GM21717 (cell line): Measurements from ENCODE around the gene MYO1D.
"Not testable (repeated sequence)": the region's sequence is repeated elsewhere in the genome, so short reads cannot be mapped to it uniquely, and the experiment has no call there.

Experiments used
- ATAC-seq: cut with Tn5 transposase; IDR thresholded peaks from one replicate; pipeline ENCODE4 v1.9.1; 2021; ENCODE audit warnings: mild to moderate bottlenecking, moderate library complexity; ENCODE audit not compliant: unreplicated experiment

MYO1D gene

DNA sequence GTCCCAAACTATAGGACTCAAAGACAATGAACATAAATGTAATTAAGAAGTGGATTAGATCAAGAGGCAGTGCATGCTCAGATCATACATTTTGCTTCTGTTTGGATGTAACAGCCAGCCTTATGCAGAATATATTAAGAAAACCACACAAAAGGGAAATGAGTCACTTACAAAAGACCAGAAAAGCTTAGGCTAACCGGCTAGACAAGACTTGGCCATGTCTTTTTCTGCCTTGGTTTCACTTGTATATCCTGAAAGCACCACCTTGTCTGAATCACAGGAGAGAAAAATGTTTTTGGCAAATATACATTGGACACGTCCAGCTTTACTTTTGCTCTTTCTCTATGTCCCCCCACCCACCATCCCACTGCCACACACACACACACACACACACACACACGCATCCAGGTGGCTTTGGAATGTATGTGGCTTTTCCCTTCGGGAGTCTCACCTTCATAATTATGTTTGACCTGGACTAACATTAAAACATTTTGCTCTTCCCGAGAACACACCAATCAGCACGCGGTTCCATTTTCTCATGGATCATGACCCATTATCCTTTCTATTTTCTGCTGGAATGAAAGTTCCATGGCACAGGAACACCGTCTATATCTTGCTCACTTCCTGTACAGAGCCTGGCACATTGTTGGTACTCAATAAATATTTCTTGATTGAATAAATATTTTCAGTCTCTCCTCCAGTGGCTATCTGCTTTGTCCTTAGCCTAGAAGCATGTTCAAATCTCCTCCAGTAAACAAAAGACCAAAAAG, 325.6 kb downstream of the MYO1D start:
- no peak for ATAC-seq

DNA sequence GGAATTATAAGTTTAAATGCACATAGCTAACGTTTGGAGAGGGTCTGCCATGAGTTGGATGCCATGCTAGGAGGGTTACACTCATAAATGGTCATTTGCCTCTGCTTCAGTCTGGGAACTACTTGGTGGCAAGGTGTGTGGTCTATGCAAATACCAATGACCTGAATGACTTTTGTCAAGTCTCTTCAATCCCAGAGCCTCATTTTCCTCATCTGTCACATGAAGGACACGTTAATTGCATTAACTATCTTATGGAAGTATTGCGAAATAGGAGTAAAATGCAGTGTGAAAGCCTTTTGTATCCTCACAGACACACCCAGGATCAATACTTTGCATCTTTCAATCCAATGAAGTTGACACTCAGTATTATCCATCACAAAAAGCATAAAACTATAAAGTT, 327.4 kb downstream of the MYO1D start:
- no peak for ATAC-seq

DNA sequence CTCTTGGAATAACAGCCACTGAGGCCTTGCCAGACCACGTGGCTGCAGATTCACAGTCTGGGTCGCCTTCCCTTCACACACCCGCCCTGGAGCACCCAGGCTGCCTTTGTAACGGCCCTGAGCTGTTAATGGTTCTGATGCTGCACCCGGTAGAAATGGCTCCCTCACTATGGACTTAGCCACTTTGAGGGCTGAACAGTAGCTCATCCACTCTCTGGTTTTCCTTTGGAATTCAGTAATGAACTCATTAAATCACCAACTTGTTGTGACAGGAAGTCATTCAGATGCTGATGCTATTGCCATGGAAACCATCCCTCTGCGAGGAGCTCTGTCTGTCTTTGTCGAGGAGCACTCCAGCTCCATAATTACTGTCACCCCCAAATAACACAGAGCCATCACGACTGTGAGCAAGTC, 330.9 kb downstream of the MYO1D start:
- no peak for ATAC-seq

DNA sequence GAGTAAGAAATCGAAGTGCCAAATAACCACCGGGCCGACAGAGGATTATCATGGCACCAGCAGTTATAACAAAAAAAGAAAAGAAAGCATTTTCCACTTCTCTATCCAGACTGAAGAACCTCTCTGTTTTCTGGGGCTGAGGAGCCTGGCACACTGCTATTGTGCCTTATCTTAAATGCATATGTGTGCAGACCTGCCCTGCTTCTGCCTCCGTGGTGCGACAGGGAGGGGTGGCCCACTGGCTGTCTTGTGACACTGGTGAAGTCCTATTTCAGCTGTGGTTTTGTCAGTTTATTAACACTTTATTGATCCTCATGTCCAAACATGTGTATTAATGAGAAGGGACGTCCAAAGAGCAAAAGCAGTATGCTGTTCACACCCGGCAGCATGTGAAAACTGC, 334.7 kb downstream of the MYO1D start:
- no peak for ATAC-seq

DNA sequence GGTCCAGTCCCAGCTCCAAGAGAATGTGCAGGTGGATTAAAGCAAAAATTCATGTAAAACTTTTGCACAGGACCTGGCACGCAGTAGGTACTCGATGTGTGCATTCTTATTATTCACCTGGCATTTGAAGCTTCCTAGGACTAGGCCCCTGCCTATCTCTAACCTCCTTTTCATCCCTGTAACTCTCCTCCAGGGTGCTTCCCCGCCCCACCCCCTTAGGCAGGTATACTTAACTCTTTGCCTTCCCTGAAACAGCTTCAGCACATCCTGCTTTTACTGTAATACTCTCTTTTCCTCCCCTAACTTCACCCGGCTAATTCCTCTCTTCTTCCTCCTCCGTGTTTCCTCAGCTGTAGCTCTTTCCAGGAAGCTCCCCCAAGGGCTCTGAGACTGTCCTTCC, 335.3 kb downstream of the MYO1D start:
- ATAC-seq = no peak

DNA sequence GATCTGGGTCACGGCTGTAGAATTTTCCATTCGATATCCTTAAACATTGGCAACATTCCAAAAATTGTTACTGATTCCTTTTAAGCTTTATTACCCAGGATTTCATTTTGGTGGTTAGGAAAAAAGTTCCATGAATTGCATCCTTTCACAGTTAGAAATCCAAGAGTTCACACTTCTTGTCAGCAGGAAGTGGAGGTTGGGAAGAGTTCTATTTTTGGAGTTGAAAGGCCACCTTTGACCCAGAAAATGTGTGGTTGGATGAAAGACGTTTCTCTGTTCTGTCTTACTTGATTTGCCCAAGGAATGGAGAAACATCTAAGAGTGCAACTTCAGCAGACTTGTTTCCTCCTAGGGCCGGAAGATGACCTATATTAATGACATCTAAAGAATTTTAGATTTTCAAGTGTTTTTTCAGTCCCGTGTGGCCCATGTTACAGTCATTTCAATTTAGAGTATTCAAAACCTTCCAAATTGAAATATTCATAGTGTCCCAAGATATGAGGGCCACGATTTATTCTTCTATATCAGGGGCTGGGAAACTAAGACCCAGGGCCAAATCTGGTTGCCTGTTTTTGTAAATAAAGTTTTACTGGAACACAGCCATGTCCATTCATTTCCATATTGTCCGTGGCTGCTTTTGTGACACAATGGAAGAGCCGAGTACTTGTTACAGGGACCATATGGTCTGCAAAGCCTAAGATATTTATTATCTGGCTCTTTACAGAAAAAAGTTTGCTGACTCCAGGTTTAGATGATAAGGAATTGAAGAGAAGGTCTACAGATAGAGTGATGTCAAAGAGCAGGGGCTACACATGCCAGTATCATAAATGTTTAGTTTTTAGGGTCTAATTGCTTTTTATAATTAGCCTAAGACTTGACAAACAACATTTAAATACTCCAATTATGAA, 339.9 kb downstream of the MYO1D start:
- no peak for ATAC-seq

DNA sequence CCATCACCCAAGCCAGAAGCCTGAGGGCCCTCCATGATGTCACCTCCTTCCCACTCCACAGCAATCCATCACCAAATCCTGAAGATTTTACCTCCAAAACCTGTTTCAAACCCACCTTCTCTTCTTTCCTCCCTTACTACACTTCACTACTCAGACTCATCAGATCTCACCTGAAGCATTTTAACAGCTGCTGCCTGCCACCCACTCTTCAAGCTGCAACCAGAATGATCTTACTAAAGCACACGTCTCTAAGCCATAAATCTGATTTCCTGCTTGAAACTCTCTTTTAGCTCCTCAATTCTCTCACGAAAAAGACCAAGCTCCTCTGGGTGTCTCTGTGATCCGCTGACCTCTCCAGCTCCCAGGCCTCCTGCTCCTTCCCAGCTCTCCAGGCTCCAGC, 343.6 kb downstream of the MYO1D start:
- ATAC-seq = no peak

DNA sequence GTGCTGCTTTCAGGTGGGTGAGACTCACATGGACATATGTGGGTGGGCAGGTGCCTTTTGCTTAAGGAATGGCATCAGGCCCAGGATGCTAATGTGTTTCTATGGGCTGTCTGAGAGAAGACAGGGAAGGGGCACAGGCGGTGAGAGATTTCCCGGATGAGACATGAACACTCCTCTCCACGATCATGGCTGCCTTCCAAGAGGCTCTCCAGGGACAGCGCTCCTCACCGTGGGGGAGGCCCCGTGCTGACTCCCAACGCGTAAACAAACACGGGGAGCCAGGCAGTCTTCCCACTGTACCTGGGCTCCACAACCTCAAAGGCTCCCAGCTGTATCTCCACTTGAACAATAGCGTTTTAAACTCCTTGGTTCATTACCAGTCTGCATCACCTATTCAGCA, 347.3 kb downstream of the MYO1D start:
- no peak for ATAC-seq

DNA sequence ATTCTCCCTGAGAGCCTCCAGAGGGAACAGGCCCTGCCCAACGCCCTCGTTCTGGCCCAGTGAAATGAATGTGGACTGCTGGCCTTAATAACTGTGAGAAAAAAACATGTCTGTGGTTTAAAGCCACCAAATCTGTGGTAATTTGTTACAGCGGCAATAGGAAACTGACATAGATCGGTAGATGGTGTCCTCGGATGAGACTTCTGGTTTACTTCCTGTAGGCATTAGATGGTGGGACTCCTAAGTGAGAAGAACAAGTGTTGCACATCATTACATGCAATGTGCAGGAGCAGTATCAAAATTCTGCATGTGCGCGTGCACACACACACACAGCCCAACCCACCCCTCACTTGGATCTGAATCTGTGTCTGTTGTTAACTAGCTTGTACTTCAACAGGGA, 348.1 kb downstream of the MYO1D start:
- no peak for ATAC-seq

DNA sequence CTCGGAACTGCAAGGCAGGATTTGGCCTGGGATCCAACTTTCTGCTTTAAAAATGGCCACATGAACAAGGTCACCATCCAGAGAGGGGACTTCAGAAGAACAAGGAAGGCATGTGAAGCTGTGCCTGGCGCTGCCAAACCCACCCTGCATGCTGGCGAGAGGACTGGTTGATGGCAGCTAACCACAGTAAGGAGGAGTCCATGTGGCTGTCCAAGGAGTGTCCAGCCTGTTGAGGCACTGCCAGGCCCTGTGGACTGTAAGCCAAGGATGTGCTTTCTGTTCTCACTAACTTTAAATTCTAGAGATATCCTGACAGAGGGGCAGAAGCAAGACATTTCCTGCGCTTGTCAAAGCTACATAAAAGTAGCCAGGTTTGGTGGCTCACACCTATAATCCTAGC, 349.8 kb downstream of the MYO1D start:
- no peak for ATAC-seq

DNA sequence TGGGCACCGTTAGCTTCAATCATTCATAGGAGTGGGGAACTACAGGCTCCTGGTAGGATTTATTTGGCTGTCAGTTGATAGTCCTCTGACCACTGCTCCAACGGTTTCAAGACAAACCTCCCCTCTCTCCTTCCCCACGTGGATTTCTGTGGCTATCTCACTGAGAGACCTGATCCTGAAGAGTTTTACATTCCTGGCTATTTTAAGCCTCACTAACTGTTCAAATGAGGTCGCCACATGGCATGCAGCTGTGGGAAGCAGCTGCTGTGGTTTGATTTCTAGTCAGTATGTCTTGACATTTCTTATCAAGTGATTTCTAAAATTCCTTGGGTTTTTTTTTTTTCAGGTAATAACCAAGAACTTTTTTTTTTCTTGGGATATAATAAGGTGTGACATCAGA, 351.8 kb downstream of the MYO1D start:
- ATAC-seq = no peak

DNA sequence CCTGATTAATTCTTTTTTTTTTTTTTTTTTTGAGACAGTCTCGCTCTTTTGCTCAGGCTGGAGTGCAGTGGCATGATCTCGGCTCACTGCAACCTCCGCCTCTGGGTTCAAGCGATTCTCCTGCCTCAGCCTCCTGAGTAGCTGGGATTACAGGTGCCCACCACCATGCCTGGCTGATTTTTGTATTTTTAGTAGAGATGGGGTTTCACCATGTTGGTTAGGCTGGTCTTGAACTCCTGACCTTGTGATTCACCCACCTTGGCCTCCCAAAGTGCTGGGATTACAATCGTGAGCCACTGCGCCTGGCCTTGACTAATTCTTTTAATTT, 352.4 kb downstream of the MYO1D start:
- ATAC-seq = not testable (repeated sequence)

DNA sequence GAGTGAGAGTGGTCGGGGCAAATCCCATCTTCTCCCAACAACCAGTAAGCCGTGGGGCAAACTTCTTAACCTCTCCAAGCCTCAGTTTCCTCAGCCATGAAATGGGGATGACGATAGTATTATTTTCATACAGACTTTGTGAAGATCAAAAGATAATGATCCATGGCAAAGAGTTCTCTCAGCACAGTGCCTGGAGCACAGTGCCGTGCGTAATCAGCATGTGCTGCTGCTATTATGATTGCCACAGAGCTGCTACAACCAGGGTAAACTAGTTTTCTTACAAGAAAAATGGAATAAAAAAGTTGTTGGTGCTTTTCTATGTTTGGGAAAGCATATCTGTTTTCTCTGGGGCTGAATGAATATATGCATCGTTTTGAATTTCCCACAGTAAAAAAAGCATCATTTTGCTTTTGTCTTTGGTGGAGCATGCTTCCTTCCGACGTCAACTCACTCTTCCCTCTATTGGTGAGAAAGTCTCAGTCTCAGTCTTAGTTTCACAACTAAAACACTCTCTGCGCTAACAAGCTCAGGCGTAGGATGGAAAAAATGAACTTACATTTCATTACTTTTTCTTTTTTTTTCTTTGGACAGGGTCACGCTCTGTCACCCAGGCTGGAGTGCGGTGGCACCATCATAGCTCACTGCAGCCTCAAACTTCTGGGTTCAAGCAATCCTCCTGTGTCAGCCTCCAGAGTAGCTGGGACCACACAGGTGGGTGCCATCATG, 352.9 kb downstream of the MYO1D start:
- peak; percentile 33 for ATAC-seq

DNA sequence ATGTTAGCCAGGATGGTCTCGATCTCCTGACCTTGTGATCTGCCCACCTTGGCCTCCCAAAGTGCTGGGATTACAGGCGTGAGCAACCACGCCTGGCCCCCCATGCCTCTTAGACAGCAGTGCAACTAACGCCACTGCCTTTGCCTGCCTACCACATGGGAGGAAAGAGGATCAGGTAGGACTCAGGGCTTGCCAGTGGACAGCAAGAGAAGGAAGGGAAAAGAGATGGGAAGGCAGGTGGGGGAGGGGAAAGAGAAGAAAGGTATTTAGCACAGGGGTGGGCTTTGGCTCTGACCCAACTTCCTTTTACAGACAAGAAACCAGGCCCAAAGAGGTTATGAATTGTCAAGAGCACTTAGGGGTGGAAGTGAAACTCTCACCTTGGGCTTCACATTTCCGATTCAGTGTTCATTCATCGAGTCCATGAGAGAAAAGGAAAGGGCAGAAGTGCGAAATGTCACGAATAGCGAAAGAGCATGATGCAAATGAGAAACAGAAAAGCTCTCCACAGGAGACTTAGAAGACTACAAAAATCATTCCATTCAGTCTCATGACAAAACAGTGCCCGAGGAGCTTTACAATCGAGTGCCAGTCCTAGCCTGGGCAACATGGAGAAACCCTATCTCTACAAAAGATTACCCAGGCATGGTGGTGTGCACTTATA, 353.8 kb downstream of the MYO1D start:
- ATAC-seq = peak; percentile 52

DNA sequence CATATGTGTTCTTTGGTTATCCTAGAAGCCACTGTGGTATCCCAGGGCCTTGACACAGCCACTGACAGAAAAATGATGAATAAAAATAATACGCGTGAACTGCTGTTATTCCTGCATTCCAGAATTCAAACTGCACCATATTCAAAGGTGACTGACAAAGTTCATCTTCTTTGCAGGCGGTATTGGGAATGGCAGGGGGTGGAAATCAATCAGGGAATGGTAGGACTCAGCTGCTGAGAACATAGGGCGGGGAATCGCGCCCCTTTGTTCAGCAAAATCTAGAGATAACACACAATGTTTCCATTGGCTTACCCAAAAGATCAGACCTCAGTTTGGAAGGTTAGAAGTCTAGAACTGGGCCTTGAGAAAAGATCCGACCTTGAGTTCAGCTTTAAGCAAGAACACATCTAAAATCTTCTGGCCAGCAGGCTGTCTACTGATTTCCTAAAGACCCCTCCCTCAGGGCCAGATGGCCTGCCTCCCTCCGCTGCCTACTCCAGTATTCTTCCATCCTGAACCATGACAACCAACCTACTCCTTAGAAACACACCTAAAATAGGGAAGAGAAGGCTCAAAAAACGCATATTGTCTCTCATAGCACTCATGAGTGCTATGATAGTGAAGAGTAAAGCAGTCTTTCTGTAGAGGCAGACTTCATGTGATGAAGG, 356.1 kb downstream of the MYO1D start:
- ATAC-seq = no peak

DNA sequence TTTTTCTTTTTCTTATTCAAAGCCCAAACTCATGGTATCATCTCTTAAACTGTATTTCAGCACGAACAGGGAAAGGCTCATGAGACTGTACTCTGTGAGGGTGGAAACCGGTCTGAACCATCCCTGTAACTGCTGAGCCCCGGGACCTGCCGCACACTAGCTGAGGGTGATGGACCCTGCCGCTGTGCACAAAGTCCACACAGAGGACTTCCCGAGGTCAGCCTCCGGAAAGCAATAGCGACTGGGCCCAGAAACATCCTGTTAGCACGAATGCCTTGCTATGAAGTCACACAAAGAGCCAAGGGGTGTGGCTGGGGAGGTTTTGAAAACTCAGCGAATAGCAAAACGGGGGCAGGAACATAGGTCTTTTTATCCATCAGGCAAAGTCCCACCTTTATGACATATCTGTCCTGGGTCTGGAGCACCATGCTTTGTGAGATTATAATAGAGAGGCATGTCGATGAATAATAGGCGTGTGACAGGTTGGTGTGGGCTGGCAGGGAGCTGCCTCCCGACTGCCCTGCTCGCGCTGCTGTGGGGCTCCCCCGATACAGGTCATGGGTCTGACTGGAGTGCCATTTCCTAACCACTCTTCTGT, 356.7 kb downstream of the MYO1D start:
- ATAC-seq = no peak

DNA sequence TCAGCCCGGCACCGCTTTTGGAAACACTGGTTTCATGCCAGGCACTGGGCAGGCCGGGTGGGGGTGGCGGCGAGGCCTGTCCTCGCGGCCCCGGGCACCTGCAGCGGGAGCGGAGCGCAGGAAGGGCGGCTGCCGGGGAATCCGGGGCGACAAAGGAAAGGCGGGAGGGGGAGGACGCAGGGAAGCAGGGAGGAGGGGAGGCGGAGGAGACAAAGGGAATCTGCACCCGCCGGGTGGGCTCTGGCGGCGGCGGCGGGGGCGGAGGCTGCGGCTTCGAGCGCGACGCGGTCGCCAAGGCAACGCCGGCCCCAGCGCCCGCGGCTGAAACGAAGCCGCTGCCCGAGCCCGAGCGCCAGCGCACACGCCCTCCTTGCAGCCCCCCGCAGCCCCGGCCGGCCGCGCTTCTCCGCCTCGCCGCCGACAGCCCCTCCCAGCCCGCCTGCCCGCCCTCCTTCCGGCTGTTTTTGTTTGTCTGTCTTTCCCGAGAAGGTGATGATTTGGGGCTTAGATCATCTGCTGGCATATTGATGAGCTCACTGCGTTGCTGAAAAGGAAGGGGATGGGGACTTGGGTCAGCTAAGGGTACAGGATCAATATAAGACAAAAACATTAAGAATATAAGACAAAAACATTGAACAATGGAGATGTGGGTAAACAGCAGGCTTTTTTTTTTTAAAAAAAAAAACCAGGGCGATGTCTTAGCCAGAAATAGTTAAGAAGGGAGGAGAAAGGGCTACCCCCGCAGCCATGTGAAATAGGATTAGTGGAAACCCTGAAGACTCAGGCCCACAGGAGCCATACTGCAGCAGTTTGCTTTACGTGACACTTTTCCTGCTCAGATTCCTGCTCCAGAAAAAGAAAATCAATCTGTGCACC, 357.5 kb downstream of the MYO1D start:
- no peak for ATAC-seq

DNA sequence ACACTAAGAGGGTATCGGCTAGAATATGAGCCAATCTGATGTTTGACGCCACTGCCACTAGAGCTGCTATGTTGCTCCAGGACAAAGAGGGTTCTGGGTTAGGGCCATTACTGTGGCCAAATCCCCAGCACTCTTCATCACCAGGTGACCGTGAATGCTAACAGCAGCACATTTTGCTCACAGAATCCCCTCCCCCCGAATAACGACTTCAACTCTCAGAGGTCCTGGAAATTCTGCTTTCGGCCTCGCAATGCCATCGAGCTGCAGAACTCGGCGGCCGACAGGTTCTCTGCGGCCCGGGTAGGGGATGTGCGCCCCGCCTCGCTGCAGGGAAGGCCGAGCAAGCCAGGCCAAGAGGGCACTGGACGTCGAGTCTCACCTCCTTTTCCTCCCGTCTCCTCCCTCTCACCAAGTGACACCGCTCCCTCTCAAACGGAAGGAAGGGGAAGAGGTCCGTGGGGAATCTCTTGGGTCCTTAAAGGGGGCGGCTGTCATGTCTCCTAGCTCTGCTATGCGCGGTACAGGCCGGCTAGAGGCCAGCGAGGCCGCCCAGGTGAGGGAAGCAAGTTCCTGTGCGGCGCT, 358.2 kb downstream of the MYO1D start:
- no peak for ATAC-seq

DNA sequence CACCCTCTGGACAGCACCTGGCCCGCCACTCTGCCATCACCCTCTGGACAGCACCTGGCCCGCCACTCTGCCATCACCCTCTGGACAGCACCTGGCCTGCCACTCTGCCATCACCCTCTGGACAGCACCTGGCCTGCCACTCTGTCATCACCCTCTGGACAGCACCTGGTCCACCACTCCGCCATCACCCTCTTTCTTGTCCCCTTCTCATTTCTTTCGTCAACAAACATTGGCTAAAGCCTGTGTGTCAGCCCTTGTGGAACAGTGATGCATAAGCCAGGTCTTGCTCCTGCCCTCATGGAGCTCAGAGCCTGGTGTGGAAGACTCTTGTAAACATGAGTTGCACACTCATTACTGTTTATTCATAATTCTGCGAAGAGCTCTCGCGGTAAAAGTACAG, 358.9 kb downstream of the MYO1D start:
- no peak for ATAC-seq
